ENCODE measurements around the gene UAP1L1.

UAP1L1 gene

DNA sequence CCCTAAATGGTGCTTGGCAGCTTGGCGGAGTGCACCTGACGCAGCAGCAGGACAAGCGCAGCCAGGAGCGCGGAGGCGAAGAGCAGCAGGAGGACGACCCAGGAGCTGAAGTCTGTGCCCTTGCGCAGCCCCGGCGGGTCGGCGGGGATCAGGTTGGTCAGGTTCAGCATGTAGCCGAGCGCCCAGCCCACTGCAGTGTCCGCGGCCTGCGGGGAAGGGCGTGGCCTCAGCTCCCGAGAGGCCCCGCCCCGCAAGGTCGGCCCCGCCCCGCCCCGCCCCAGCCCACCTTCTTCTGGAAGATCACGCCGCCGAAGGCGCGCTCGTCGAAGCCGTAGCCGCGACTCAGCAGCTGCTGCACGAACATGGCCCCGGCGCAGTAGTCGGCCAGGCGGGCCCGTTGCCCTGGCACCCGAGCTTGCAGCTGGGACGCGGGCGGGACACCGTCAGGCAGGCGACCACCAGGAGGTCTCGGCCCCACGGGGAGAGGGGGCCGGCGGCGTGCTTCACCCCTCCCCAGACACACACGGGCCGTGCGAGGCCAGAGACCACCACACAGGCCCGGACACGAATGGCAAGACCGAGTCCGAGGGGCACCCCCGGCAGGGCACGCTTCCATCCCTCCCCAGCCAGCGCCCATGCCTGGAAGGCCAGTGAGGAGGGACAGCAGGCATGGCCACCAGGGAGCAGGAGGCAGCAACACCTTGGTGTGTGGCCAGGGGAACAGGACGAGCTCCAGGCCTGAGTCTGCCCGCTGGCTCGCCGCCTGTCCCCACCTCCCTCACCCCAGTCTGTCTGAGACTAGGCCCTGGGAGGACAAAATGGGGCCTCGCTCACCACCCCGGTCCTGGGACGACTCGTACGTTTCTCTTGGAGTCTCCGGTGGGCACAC is 28.4 kb upstream of the UAP1L1 start:
- H3K27ac Mint-ChIP-seq = no peak overlapping the region
- no peaks in the 10 kb centered on the region for H3K36me3 Mint-ChIP-seq (ENCODE audit: low read depth)
- peaks cover 55% of the 10 kb centered on the region for H3K27me3 Mint-ChIP-seq (ENCODE audit: low read depth)
- DNase-seq (ENCODE audit: low spot score) = no peak
- no peaks in the 10 kb centered on the region for H3K9me3 Mint-ChIP-seq
- peaks cover 5% of the 10 kb centered on the region for H3K4me1 Mint-ChIP-seq (ENCODE audit: low read depth)
- H3K4me3 Mint-ChIP-seq = no peak overlapping the region

DNA sequence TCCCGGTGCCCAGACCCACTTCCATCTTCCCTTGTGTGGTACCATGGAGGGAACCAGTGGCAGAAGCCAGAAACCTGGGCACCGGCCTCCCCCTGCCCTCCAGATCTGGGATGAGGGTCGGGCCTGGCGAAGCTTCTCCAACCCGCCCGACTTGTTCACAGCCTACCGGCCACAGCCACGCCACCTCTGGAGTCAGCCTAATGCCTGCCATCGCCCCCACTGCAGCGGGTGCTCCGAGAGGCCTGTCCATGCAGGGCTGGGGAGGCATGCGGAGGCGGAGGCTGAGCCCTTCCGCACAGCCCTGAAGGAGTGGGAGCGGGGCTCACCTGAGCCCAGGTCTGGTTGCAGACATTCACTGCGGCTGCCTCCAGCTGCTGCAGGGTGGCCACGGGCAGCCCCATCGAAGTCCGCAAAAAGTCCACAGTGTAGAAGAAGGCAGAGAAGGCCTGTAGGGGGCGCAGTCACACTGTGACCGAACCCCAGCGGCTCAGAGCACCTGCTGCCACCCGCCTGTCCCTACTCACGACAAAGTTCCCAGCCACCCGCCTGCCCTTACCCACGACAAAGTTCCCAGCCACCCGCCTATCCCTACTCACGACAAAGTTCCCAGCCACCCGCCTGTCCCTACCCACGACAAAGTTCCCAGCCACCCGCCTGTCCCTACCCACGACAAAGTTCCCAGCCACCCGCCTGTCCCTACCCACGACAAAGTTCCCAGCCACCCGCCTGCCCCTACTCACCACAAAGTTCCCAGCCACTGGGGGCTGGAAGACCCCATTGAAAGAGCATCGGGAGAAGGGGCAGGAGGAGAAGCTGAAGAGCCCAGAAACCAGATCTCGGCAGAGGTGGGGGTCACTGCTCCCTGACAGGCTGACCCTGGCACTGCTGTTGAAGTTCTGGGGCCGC is 27.5 kb upstream of the UAP1L1 start:
- Mint-ChIP-seq H3K27me3 (ENCODE audit: low read depth) (peaks cover 46% of the 10 kb centered on the region), H3K9me3 (no peaks in the 10 kb centered on the region), H3K27ac (no peak overlapping the region), H3K36me3 (ENCODE audit: low read depth) (no peaks in the 10 kb centered on the region), H3K4me1 (ENCODE audit: low read depth) (peaks cover 1% of the 10 kb centered on the region), H3K4me3 (no peak overlapping the region)
- DNase-seq (ENCODE audit: low spot score) = no peak

DNA sequence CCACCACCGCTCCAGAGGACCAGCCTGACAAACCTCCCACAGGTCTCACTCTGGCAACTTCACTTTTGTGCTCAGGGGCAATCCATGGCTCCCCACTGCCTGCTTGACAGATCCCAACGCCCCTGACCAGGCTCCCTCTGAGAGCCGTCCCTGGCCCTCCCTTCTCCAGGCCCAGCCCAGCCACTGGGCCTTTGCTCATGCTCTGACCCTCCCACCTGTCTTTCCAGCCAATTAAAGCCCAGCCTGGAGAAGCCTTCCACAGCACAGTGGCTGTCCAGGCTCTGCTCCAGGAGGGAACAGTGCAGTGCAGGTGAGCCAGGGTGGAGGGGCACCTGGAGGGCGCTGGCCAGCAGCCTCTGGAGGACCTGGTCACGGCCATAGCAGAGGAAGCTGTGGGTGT is 26.7 kb upstream of the UAP1L1 start:
- no peaks in the 10 kb centered on the region for H3K4me1 Mint-ChIP-seq (ENCODE audit: low read depth)
- no peaks in the 10 kb centered on the region for H3K9me3 Mint-ChIP-seq
- peaks cover 40% of the 10 kb centered on the region for H3K27me3 Mint-ChIP-seq (ENCODE audit: low read depth)
- H3K27ac Mint-ChIP-seq = no peak overlapping the region
- H3K36me3 Mint-ChIP-seq (ENCODE audit: low read depth) = no peaks in the 10 kb centered on the region
- no peak overlapping the region for H3K4me3 Mint-ChIP-seq
- no peak for DNase-seq (ENCODE audit: low spot score)

DNA sequence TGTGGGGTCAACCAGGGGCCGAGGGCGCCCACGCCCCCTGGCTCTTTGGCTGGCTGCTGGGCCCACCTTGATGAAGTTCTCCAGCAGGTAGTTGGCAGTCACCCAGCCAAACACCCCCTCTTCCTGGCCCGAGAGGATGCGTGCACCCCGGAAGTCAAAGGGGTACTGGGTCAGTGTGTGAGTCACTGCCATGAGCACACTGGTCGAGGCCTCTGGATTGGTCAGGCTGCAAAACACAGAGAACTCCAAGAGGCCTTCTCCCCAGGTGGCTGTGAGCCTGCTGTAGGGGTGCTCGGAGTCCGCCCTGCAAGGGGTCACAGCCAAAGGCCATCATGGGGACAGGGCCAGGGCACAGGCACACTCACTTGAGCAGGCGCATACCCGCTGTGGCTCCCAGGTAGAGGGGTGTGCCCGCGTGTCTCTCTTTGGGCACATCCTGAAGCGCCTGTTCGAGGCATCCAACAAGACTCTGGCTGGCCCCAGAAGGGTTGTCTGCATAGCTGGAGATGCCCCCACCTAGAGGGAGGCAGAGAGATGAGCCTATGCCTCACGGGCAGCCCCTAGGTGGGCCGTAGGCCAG is 26.1 kb upstream of the UAP1L1 start:
- H3K27me3 Mint-ChIP-seq (ENCODE audit: low read depth) = peaks cover 40% of the 10 kb centered on the region

DNA sequence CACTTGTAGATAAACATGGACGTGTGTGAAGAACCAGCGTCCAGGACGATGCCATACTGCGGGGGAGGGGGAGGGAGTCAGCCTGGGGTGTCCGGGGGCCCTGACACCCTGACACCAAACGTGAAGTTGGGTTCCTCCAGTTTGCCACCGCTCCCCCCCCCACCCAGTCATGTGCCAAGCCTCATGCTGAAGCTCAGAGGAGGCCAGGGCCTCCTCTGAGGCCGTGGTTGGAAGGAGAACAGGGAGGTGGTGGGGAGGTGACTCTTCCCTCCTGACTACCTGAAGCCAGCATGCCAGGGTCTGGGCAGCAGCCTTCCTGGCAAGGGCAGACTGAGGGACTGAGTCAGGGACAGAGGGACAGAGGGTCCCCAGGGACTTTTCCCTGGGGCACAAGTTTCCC is 25.0 kb upstream of the UAP1L1 start:
- H3K4me1 Mint-ChIP-seq (ENCODE audit: low read depth) = no peaks in the 10 kb centered on the region
- H3K27ac Mint-ChIP-seq = no peak overlapping the region
- peaks cover 32% of the 10 kb centered on the region for H3K27me3 Mint-ChIP-seq (ENCODE audit: low read depth)
- no peaks in the 10 kb centered on the region for H3K9me3 Mint-ChIP-seq
- no peaks in the 10 kb centered on the region for H3K36me3 Mint-ChIP-seq (ENCODE audit: low read depth)
- DNase-seq (ENCODE audit: low spot score) = no peak
- H3K4me3 Mint-ChIP-seq = no peak overlapping the region

More for the DNA sequence above, 26.1 kb upstream of the UAP1L1 start:
- Mint-ChIP-seq H3K4me3 (no peak overlapping the region), H3K9me3 (no peaks in the 10 kb centered on the region), H3K4me1 (ENCODE audit: low read depth) (no peaks in the 10 kb centered on the region), H3K36me3 (ENCODE audit: low read depth) (no peaks in the 10 kb centered on the region), H3K27ac (no peak overlapping the region)
- DNase-seq (ENCODE audit: low spot score) = no peak

DNA sequence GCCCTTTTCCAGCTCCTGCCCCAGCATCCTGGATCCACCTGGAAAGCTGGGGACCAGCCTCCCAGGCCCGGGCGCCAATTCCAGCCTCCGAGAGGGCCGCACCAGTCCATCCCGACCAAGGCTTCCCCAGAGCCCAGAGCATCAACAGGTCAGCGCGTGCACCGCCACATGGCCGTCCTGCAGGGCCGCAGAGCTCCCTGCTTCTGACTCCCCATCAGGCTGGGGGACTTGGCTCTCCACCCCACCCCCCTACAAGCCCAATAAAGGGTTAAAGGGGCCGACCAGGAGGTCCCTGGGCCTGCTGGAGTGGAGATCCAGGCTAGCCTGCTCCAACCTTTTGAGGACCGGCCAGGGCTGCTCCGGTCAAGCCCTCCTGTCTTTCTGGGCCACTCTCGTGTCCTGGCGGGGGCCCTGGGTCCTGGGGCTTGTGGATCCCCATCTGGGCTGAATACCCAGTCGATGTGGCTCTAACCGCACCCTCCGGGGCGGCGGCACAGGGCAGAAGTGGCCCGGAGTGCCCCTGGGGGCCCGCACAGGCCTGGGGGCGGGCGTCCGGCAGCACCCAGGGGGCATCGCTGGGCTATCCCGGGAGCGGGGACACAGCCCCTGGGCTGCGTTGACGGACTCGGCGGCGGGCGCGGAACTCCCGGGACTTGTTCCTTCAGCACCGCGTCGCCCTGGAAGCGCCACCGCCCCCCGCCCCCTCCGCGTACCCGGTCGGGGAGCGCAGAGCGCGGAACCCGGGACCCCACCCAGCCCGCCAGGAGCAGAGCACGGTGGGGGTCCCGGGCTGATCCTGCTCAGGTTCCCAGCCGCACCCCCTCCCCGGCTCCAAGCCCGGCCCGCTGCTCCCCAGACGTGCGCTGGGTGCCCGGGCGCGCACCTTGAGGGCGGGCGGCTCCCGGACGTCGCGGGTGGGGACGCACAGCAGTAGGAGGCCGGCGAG is 24.0 kb upstream of the UAP1L1 start:
- no peak for DNase-seq (ENCODE audit: low spot score)
- Mint-ChIP-seq H3K27me3 (ENCODE audit: low read depth) (peaks cover 23% of the 10 kb centered on the region), H3K27ac (no peak overlapping the region), H3K36me3 (ENCODE audit: low read depth) (no peaks in the 10 kb centered on the region), H3K4me3 (no peak overlapping the region), H3K4me1 (ENCODE audit: low read depth) (no peaks in the 10 kb centered on the region), H3K9me3 (no peaks in the 10 kb centered on the region)

DNA sequence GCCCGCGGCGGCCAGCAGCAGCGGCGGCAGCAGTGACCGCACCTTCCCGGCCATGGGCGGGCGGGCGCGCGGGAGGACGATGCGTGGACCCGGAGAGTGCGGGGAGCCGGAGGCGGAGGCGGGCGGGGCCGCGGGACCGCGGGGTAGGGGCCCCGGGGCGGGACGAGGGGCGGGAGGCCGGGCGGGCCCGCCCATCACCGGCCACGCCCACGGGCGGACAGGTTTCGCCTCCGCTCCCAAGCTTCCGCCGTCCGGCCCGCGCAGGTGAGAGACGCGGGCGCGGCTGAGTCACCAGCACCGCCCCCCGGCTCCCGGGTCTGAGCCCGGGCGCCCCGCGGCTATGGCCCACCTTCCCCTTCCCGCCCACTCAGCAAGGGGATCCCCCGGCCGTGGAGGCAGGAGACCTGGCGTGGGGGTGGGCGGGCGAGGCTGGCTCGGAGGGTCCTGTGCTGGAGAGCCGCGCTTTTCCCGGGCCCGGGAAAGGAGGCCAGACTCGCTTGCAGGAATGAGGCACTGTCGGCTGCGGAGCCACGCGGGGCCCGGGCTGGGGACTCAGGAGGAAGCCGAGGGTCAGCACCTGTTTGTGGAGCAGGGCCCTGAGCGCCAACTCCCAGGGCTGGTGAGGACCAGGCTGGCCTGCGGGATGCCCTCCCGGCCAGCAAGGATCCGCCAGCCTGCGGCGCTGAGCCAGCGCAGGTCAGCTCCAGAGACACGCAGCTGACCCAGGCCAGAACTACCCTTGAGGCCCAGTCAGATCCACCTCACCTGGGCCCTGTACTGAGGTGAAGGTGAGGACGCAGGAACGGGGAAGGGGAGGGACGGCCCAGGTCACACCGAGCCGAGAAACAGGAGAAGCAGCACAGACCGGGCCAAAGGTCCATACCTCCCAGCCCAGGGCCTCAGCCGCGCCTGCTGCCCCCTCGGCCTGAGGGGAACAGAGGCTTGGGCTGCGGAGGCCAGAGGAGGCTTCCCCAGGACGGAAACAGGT is 23.1 kb upstream of the UAP1L1 start, which contains the start of gene ENTPD2:
TSS of gene ENTPD2 (minus strand) at position 118 of the 988 bp plus-strand sequence. CDS start at position 54, 64 bp downstream.
- Mint-ChIP-seq H3K27me3 (ENCODE audit: low read depth) (peaks cover 23% of the 10 kb centered on the region), H3K36me3 (ENCODE audit: low read depth) (no peaks in the 10 kb centered on the region), H3K4me1 (ENCODE audit: low read depth) (no peaks in the 10 kb centered on the region), H3K27ac (no peak within 1 kb of the TSS), H3K4me3 (no peak within 1 kb of the TSS), H3K9me3 (no peaks in the 10 kb centered on the region)
- peak; percentile 48 for DNase-seq (ENCODE audit: low spot score)

DNA sequence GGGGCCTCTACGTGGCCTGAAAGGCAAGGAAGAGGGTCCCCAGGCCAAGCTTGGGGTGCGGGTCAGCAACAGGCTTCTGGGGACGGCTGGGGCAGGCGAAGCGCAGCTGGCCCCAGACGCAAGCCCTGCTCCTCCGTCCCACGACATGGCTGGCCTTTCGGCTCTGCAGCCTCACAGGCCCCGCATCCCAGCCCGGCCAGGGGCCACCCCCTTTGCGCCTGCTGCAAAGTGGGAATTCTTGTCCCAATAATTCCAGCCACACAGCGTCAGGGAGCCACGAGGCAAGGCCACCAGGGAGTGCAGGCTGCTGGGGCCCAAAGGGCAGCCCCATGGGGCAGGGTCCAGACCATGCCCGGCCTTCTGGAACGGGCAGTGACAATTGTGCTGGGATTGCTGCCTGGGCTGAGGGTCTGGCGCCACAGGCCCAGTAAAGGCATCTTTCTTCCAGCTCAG is 22.4 kb upstream of the UAP1L1 start:
- Mint-ChIP-seq H3K27me3 (ENCODE audit: low read depth) (peaks cover 16% of the 10 kb centered on the region), H3K4me1 (ENCODE audit: low read depth) (no peaks in the 10 kb centered on the region), H3K4me3 (no peak overlapping the region), H3K9me3 (no peaks in the 10 kb centered on the region), H3K36me3 (ENCODE audit: low read depth) (no peaks in the 10 kb centered on the region), H3K27ac (no peak overlapping the region)
- DNase-seq (ENCODE audit: low spot score) = no peak

DNA sequence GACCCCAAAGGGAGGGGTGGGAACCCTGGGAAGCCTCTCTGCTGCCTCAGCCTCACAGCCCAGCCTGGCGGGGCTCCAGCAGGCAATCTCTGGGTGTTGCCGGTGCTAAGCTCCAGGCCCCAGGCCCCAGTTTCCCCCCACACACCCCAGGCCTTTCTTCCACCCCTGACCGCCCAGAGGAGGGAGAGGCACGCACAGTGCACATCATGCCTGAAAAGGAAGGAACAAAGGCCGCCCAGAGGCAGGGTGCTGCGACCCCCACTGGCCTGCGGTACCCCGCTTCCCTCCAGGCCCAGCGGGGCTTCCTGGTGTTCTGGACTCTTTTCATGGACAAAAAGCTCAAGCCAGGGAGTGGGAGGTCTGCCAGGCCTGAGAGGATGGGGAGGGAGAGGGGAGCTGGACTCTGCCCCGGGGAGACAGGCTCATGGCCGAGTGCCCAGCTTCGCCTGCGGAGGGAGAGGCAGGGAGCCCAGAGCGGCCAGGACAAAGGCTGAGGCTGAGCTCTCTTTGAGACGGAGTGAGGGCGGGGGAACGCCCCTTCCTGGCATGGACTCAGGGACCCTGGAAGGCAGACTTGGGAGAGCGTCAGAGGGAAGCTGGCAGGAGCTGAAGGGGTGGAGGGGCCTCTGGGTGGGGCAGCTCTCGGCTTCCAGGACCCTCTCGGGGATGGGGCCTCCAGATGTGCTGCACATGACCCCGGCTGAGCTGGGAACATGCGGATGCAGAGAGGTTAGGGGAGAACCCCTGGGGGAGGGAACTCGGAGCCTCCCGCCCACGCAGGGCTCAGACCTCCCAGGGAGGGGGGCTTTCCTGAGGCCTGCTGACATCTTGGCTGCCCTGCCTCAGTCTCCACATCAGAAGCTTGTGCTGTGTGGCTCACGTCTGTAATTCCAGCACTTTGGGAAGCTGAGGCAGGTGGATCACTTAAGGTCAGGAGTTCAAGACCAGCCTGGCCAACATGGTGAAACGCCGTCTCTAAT is 21.6 kb upstream of the UAP1L1 start:
- H3K9me3 Mint-ChIP-seq = no peaks in the 10 kb centered on the region
- H3K4me1 Mint-ChIP-seq (ENCODE audit: low read depth) = no peaks in the 10 kb centered on the region
- no peak overlapping the region for H3K27ac Mint-ChIP-seq
- no peak for DNase-seq (ENCODE audit: low spot score)
- H3K4me3 Mint-ChIP-seq = no peak overlapping the region
- peaks cover 12% of the 10 kb centered on the region for H3K27me3 Mint-ChIP-seq (ENCODE audit: low read depth)
- no peaks in the 10 kb centered on the region for H3K36me3 Mint-ChIP-seq (ENCODE audit: low read depth)

DNA sequence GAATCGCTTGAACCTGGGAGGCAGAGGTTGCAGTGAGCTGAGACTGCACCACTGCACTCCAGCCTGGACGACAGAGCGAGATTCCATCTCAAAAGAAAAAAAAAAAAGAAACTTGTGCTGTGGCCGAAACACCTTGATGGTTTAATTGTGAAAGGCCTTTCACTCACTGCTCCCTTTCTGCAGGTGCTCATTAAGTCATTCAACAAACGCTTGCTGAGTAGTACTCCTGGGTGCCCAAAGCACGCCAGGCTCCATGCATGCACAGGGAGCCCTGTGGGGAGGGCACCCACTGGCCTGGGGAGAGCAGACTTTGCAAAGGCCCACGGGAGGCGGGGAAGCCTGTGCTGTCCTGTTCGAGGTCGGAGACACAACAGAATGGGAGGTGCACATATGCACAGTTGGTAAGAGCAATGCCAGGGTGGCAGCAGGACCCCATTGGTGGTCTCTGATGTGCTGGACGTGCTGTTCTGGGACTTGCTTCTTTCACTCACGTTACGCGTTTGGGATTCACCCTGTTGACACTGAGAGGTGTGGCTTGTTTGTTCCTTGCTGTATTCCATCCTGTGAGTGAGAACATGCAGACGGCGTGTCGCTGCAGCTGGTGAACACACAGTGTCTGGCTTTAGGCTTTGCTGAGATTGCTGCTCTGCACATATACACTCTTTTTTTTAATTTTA is 20.4 kb upstream of the UAP1L1 start:
- H3K27me3 Mint-ChIP-seq (ENCODE audit: low read depth) = peaks cover 13% of the 10 kb centered on the region
- H3K9me3 Mint-ChIP-seq = no peaks in the 10 kb centered on the region
- no peak for DNase-seq (ENCODE audit: low spot score)
- H3K36me3 Mint-ChIP-seq (ENCODE audit: low read depth) = no peaks in the 10 kb centered on the region
- H3K4me1 Mint-ChIP-seq (ENCODE audit: low read depth) = no peaks in the 10 kb centered on the region
- no peak overlapping the region for H3K4me3 Mint-ChIP-seq
- H3K27ac Mint-ChIP-seq = no peak overlapping the region

DNA sequence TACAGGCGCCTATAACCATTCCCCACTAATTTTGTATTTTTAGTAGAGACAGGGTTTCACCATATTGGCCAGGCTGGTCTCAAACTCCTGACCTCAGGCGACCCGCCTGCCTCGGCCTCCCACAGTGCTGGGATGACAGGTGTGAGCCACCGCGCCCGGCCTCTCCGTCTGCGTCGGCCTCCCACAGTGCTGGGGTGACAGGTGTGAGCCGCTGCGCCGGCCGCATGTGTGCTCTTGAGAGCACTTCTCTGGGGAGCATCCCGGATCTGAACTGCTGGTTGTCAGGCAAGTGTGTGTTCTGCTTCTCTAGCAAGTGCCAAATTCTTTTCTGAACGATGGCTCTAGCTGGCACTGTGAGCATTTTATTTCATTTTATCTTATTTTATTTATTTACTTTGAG is 19.8 kb upstream of the UAP1L1 start:
- Mint-ChIP-seq H3K27me3 (ENCODE audit: low read depth) (peaks cover 7% of the 10 kb centered on the region), H3K9me3 (no peaks in the 10 kb centered on the region), H3K36me3 (ENCODE audit: low read depth) (no peaks in the 10 kb centered on the region), H3K4me1 (ENCODE audit: low read depth) (no peaks in the 10 kb centered on the region), H3K27ac (no peak overlapping the region), H3K4me3 (no peak overlapping the region)
- DNase-seq (ENCODE audit: low spot score) = no peak
